CD4-positive, alpha-beta T cell treated with Interleukin-4 for 1 hour (primary cell): ENCODE results near the gene CUL9.
A peak's percentile ranks its signal among the peaks of the same experiment; 100 is the strongest.

Experiments
- DNase-seq, 2 donors: peaks; one replicate each; pipeline ENCODE4 v3.0.0-alpha.2; 2020 to 2022

Gene CUL9

GRCh38 chr6:43258180-43258579, 76.2 kb downstream of the CUL9 start:
- DNase-seq: no peak

- DNase-seq: no peak
Measured at GRCh38 chr6:43258807-43259686, 77.1 kb downstream of the CUL9 start.

DNA sequence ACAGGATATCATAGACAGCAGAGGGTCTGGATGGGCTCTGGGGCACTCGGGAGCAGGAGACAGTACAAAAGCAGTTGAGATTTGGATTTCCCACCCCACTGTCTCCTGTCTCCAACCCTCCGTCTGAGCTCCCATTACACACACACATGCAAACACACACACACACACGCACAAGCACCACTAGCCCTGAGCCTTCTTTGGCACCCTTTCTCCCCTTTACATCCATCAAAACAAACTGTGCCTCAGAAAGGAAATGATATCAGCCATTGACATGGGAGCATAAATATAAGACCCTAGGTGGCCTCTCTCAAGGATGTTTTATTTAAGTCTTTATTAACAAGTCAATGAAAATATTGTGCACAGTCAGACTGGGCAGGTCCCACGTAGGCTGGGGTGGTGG, 78.8 kb downstream of the CUL9 start:
- no peak for DNase-seq

- DNase-seq: no peak
Measured at GRCh38 chr6:43261198-43261597, 79.2 kb downstream of the CUL9 start.

- DNase-seq: no peak
Measured at GRCh38 chr6:43262000-43262779, 80.2 kb downstream of the CUL9 start.

DNA sequence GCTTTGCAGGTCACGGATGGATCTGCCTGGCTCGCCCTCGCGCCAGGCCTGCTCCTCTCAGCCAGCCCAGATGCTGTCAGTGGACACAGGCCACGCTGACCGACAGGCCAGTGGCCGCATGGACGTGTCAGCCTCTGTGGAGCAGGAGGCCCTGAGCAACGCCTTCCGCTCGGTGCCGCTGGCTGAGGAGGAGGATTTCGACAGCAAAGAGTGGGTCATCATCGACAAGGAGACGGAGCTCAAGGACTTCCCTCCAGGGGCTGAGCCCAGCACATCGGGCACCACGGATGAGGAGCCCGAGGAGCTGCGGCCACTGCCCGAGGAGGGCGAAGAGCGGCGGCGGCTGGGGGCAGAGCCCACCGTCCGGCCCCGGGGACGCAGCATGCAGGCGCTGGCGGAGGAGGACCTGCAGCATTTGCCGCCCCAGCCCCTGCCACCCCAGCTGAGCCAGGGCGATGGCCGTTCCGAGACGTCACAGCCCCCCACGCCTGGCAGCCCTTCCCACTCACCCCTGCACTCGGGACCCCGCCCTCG, 80.9 kb downstream of the CUL9 start:
- no peak for DNase-seq

DNA sequence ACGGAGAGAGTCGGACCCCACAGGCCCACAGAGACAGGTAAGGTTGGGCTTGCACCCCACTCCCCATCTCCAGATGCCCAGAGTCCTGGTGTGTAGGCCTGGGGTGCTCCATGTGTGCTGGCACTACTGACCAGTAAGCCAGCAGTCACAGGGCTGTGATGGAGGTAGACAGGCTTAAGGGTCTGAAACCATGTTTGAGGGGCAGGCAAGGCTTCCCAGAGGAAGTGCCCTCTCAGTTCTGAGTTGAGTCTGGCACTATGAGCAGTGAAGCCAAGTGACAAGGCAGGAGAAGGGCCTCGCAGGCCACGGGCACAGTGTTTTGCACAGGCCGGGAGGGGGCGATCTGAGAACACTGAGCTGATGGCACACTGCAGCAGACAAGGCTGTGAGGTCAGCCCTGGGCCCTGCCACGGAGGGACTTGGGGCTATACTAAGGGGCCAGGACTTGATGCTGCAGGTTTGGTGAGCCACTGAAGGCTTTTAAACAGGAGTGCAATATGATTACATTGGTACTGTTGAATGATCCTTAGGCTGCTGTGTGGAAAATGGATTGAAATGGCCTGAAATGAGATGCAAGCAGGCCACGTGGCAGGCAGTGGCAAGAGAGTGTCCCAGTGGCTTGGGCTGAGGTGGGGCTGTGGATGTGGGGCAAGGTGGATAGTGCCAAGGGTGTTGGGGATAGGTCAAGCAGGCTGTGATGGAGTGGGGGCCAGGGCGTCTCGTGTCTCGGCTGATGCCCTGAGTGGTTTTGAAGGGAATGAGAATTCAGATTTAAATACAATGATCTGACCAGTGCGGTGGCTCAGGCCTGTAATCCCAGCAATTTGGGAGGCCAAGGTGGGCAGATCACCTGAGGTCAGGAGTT, 81.5 kb downstream of the CUL9 start:
- DNase-seq: peak; percentile 78 to 80

GRCh38 chr6:43264599-43265145, 82.7 kb downstream of the CUL9 start:
- DNase-seq: no peak

- no peak for DNase-seq
Measured at GRCh38 chr6:43265564-43265963, 83.6 kb downstream of the CUL9 start.

GRCh38 chr6:43267619-43268354, 85.8 kb downstream of the CUL9 start:
- no peak for DNase-seq

GRCh38 chr6:43268355-43268700, 86.3 kb downstream of the CUL9 start:
- no peak for DNase-seq

- no peak for DNase-seq
Measured at GRCh38 chr6:43268782-43269272, 86.8 kb downstream of the CUL9 start.

DNA sequence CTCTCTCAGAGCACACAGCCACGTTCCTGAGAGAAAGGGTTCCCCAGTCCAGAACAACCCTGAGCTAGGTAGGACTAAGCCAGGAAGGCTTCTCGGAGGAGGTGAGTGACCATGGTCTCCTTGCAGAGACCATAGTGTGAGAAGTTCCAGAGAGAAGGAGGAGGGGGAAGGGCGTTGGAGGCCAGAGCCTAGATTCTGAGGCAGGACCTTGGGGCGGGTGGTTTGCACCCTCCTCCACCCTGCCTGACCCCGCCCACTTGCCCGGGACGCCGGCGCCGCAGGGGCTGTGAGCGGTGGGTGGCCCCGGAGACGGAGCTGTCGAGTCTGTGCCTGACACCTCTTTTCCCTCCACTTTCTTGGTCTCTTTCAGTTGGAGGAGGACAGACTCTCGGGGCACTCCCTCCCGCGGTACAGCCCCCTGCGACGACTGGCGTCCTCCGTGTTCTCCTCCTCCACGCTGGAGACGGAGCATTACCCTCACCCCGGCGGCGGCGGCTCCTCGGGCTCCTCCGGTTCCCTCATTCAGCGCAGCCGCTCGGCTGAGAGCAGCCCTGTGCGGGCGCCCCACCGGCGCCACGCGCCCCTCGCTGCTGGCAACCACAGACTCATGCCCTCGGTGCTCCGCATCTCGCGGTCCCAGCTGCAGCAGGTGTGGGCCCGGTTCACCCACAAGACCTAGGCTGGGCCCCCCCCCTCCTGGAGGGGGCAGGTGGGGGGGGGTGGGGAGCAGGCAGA, 87.4 kb downstream of the CUL9 start:
- peak; percentile 24 to 43 for DNase-seq

DNA sequence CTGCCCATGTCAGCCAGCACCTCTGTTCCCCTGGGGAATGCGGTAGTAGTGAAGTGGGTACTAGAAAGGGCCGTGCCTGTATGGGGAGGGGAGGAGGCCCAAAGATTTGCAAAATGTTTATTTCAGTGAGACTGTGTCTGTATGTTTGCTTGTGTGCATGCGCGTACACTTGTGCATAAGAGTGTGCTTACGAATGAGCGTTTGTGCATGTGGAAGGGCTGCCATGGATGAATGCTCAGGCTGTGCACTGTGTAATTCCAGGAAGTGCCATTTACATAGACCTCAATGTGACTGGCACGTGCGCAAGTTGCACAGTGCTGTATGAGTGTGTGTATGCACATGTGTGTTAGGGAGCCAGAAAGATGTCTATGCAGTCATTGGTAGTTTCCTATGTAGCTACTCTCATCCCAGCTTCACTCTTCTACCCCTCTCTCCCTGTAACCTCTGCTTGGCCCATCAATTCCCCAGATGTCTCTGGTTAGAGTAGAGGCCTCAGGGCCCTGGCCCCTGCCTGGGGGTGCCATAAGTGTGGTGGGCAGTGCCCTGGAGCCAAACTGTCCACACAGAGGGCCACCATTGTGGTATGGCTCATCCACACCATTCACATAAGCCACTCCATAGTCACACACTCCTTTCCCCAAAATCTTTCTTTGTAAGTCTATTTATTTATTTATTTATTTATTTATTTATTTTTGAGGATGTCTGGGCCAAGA, 89.3 kb downstream of the CUL9 start:
- DNase-seq: peak in 1 of 2 donors; percentile 30

DNA sequence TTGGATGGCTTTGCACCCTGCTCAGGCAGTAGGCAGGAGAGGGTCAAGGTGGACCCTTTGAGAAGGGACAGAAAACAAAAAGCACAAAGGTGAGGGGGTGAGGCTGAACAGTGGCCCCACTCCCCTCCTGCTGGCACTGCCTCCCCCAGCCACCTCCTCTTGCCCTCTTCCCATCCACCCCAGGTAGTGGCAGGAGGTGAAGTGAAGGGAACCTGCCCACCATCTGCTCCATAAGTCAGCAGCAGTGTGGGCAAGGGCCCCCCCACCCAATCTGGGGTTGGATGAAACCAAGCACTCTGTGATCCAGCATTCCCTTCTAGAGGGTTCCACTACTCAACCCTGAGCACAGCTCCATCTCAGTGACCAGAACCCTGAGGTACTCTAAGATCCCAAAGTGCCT, 89.9 kb downstream of the CUL9 start:
- DNase-seq: no peak

DNA sequence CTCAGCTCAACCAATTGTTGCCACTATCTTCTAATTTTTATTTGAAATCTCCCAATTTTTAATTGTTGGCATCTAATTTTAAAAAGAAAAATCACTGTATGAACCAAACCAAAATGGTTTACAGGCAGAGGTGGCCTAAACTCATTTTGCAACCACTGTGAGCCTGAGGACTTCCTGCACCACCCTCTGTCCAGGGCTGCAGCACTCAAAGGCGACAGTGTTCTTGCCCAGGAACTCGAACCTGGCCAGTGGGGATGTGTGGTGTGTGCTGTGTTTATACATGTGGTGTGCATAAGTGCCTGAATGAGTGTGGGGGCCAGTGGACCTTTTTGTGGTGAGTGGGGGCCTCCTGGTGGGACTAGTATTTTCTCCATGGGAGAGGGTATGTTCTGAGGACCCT, 91.7 kb downstream of the CUL9 start:
- no peak for DNase-seq
